ENCODE measurements around the gene LOC101059915.

Gene LOC101059915

DNA sequence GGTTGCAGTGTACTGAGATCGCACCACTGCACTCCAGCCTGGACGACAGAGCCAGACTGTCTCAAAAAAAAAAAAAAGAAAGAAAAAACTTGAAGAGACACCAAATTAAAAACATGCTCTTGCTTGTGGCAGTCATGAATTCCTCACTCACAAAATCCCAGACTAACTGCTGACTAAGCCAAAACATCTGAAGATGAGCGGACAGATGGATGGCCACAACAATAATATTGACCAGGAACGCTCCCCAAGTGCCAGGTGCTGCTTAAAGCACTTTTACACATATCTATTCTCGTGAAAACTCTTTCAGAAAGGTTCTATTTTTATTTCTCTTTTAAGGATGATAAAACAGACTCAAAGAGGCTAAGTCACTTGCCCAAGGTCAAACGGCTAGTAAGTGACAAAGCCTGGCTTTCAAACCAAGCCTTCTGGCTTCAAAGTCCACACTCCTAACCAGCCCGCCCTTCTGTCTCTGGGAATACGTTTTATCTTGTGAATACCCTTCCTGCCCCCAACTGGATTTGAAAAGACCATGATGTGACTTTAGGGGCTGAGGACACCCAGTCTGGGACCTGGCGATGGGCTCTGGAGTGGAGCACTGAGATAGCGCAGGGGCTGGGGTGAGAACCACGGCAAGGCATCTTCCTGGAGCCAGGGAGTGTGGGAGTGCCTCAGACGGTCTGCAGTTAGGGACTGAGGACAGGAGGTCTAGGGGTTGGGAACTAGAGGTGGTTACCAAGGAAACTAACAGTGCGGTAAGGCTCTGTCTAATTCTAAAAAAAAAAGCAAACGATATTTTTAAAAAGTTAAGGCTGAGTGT lies 39.5 kb upstream of the LOC101059915 start:
- Histone ChIP-seq H2AFZ (ENCODE audit: low read length) (no peak overlapping the region), H3K4me2 (ENCODE audit: insufficient read depth, low read length, poor library complexity, severe bottlenecking) (no peak overlapping the region), H2BK12ac (ENCODE audit: low read length) (no peak overlapping the region), H2BK120ac (ENCODE audit: low read depth, low read length) (no peak overlapping the region), H2BK5ac (ENCODE audit: low read length) (no peak overlapping the region), H3K9ac (ENCODE audit: low read depth, low read length, poor library complexity) (no peak overlapping the region), H4K91ac (ENCODE audit: low read depth, low read length, poor library complexity) (no peak overlapping the region), H2BK15ac (ENCODE audit: low read length) (no peak overlapping the region), H3K4ac (ENCODE audit: low read length) (no peak overlapping the region), H4K8ac (ENCODE audit: low read depth, low read length) (no peak overlapping the region), H3K4me3 (ENCODE audit: low read length in 2 of 2) (no peak overlapping the region), H3K36me3 (replicated peaks in 1 of 2; ENCODE audit: control insufficient read depth in 2 of 2, insufficient read depth in 2 of 2, low read length in 2 of 2) (no peaks in the 10 kb centered on the region), H3K4me1 (ENCODE audit: control insufficient read depth in 2 of 2, insufficient read depth in 1 of 2, low read depth in 1 of 2, low read length in 2 of 2) (no peaks in the 10 kb centered on the region), H3K23ac (ENCODE audit: low read depth, low read length, poor library complexity) (no peak overlapping the region), H3K18ac (ENCODE audit: low read length) (no peak overlapping the region), H3K27ac (replicated peaks; ENCODE audit: low read length) (no peak overlapping the region), H3K79me1 (ENCODE audit: low read depth, low read length) (no peaks in the 10 kb centered on the region), H3K9me3 (replicated peaks in 1 of 2; ENCODE audit: control insufficient read depth in 2 of 2, insufficient read depth in 1 of 2, low read depth in 1 of 2, low read length in 2 of 2) (no peaks in the 10 kb centered on the region), H3K14ac (ENCODE audit: low read length) (no peak overlapping the region), H2AK5ac (ENCODE audit: low read depth, low read length) (no peak overlapping the region), H3K27me3 (ENCODE audit: control insufficient read depth in 3 of 3, insufficient read depth in 3 of 3, low read depth in 1 of 3, low read length in 3 of 3) (no peaks in the 10 kb centered on the region)
- DNase-seq (ENCODE audit: low spot score), result no peak
- no CpG with 5 or more reads among the region's 14 CpGs for WGBS, 2 donors (ENCODE audit: extremely low coverage in 2 of 2, insufficient read length in 2 of 2, insufficient replicate concordance in 1 of 2)

DNA sequence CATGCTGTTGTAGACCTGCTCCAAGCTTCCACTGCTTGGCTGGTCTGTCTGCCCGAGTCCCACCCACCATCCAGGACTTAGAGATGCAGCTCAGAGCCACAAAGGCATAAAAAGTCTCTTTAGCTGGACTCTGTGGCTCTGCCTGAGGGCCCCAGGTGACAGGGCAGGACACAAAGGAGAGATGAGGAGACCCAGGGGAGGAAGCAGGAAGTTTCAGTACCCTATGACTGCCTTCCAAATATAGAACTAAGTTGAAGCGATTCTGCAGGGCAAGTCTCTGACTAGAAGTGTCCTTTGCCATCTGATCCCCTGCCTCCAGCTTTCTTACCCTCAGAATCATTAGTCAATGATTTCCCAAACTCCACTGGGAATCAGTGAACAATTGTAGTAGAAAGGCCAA lies 37.9 kb upstream of the LOC101059915 start:
- H3K9me3 ChIP-seq (replicated peaks in 1 of 2; ENCODE audit: control insufficient read depth in 2 of 2, insufficient read depth in 1 of 2, low read depth in 1 of 2, low read length in 2 of 2), result no peaks in the 10 kb centered on the region
- H2BK5ac ChIP-seq (ENCODE audit: low read length), result no peak overlapping the region
- no peak for DNase-seq (ENCODE audit: low spot score)
- no peak overlapping the region for H4K91ac ChIP-seq (ENCODE audit: low read depth, low read length, poor library complexity)
- H3K79me1 ChIP-seq (ENCODE audit: low read depth, low read length), result no peaks in the 10 kb centered on the region
- no peak overlapping the region for H2BK120ac ChIP-seq (ENCODE audit: low read depth, low read length)
- peaks cover 0 to 1% (median 0%) of the 10 kb centered on the region in 3 experiments for H3K27me3 ChIP-seq (ENCODE audit: control insufficient read depth in 3 of 3, insufficient read depth in 3 of 3, low read depth in 1 of 3, low read length in 3 of 3)
- no CpG with 5 or more reads among the region's 2 CpGs for WGBS, 2 donors (ENCODE audit: extremely low coverage in 2 of 2, insufficient read length in 2 of 2, insufficient replicate concordance in 1 of 2)
- no peak overlapping the region for H2BK15ac ChIP-seq (ENCODE audit: low read length)
- no peak overlapping the region for H3K23ac ChIP-seq (ENCODE audit: low read depth, low read length, poor library complexity)
- H2AK5ac ChIP-seq (ENCODE audit: low read depth, low read length), result no peak overlapping the region
- H2BK12ac ChIP-seq (ENCODE audit: low read length), result no peak overlapping the region
- no peak overlapping the region for H3K4me2 ChIP-seq (ENCODE audit: insufficient read depth, low read length, poor library complexity, severe bottlenecking)
- H3K14ac ChIP-seq (ENCODE audit: low read length), result no peak overlapping the region
- H3K27ac ChIP-seq (replicated peaks; ENCODE audit: low read length), result no peak overlapping the region
- no peak overlapping the region for H2AFZ ChIP-seq (ENCODE audit: low read length)
- H3K36me3 ChIP-seq (replicated peaks in 1 of 2; ENCODE audit: control insufficient read depth in 2 of 2, insufficient read depth in 2 of 2, low read length in 2 of 2), result no peaks in the 10 kb centered on the region
- no peak overlapping the region for H3K9ac ChIP-seq (ENCODE audit: low read depth, low read length, poor library complexity)
- H4K8ac ChIP-seq (ENCODE audit: low read depth, low read length), result no peak overlapping the region
- H3K4me3 ChIP-seq (ENCODE audit: low read length in 2 of 2), result no peak overlapping the region
- H3K4me1 ChIP-seq (ENCODE audit: control insufficient read depth in 2 of 2, insufficient read depth in 1 of 2, low read depth in 1 of 2, low read length in 2 of 2), result no peaks in the 10 kb centered on the region
- no peak overlapping the region for H3K18ac ChIP-seq (ENCODE audit: low read length)
- H3K4ac ChIP-seq (ENCODE audit: low read length), result no peak overlapping the region

DNA sequence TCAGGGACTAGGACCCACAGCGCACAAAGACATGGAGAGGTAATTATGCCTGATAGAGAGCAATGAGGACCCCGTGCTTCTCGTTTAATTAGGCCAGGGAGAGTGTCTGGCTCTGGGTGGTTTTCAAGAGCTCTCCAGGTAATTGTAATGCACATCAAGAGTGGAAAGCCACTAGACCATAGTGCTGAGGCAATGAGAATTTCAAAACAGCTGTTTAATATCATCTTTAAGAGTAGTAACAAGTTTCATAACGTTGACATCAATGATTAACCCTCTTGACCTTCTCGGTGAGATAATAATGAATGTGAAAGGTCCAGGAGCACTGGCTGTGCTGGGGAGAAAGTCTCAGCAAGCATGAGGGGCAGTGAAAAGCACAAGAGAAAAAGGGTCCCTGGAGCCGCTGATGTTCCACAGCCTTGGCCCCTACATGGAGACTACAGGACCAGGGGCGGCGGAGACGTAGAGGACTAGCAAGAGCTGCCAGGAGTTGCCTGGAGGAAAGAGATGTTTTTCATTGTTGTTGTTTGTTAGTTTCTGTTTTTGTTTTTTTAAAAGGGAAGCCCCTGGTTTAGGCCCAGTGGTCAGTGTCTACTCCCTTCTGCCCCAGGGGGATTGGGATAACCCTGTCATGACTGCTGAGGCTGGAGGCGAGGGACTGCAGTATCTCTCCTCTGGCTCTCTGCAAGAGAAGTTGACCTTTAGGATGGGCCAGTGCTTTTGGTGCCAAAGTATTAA lies 34.3 kb upstream of the LOC101059915 start:
- Histone ChIP-seq H3K79me1 (ENCODE audit: low read depth, low read length) (no peaks in the 10 kb centered on the region), H4K91ac (ENCODE audit: low read depth, low read length, poor library complexity) (no peak overlapping the region), H4K8ac (ENCODE audit: low read depth, low read length) (no peak overlapping the region), H2BK120ac (ENCODE audit: low read depth, low read length) (no peak overlapping the region), H3K9me3 (replicated peaks in 1 of 2; ENCODE audit: control insufficient read depth in 2 of 2, insufficient read depth in 1 of 2, low read depth in 1 of 2, low read length in 2 of 2) (no peaks in the 10 kb centered on the region), H3K14ac (ENCODE audit: low read length) (no peak overlapping the region), H3K23ac (ENCODE audit: low read depth, low read length, poor library complexity) (no peak overlapping the region), H2BK15ac (ENCODE audit: low read length) (no peak overlapping the region), H2AK5ac (ENCODE audit: low read depth, low read length) (no peak overlapping the region), H3K4ac (ENCODE audit: low read length) (no peak overlapping the region), H2AFZ (ENCODE audit: low read length) (no peak overlapping the region), H3K18ac (ENCODE audit: low read length) (no peak overlapping the region), H3K27ac (replicated peaks; ENCODE audit: low read length) (no peak overlapping the region), H3K4me2 (ENCODE audit: insufficient read depth, low read length, poor library complexity, severe bottlenecking) (no peak overlapping the region), H3K4me1 (ENCODE audit: control insufficient read depth in 2 of 2, insufficient read depth in 1 of 2, low read depth in 1 of 2, low read length in 2 of 2) (no peaks in the 10 kb centered on the region), H2BK12ac (ENCODE audit: low read length) (no peak overlapping the region), H3K36me3 (replicated peaks in 1 of 2; ENCODE audit: control insufficient read depth in 2 of 2, insufficient read depth in 2 of 2, low read length in 2 of 2) (no peaks in the 10 kb centered on the region), H3K4me3 (ENCODE audit: low read length in 2 of 2) (no peak overlapping the region), H3K9ac (ENCODE audit: low read depth, low read length, poor library complexity) (no peak overlapping the region), H3K27me3 (ENCODE audit: control insufficient read depth in 3 of 3, insufficient read depth in 3 of 3, low read depth in 1 of 3, low read length in 3 of 3) (peaks cover 0 to 2% (median 0%) of the 10 kb centered on the region in 3 experiments), H2BK5ac (ENCODE audit: low read length) (no peak overlapping the region)
- no peak for DNase-seq (ENCODE audit: low spot score)
- no CpG with 5 or more reads among the region's 10 CpGs for WGBS, 2 donors (ENCODE audit: extremely low coverage in 2 of 2, insufficient read length in 2 of 2, insufficient replicate concordance in 1 of 2)

DNA sequence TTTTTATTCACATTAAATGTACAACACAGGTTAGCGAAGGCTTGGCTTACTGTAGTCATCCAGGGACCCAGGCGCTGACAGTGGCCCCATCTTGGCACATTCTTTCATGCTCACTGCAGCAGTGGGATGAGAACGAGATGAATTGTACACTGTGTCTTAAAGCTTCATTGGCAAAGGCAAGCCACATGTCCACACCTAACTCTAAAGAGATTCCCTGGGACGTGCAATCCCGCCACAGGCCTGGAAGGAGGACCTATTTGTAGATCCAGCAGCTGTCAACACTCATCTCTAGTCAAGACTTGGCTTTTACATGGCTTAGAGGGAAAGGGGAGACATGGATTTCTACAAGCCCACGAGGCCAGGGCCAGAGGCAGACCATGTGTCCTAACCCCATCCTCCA lies 33.0 kb upstream of the LOC101059915 start:
- H3K4me2 ChIP-seq (ENCODE audit: insufficient read depth, low read length, poor library complexity, severe bottlenecking), result no peak overlapping the region
- H3K27me3 ChIP-seq (ENCODE audit: control insufficient read depth in 3 of 3, insufficient read depth in 3 of 3, low read depth in 1 of 3, low read length in 3 of 3), result peaks cover 0 to 2% (median 0%) of the 10 kb centered on the region in 3 experiments
- H3K27ac ChIP-seq (replicated peaks; ENCODE audit: low read length), result no peak overlapping the region
- no peak overlapping the region for H4K91ac ChIP-seq (ENCODE audit: low read depth, low read length, poor library complexity)
- no peak overlapping the region for H3K18ac ChIP-seq (ENCODE audit: low read length)
- no peaks in the 10 kb centered on the region for H3K9me3 ChIP-seq (replicated peaks in 1 of 2; ENCODE audit: control insufficient read depth in 2 of 2, insufficient read depth in 1 of 2, low read depth in 1 of 2, low read length in 2 of 2)
- no peak overlapping the region for H2AFZ ChIP-seq (ENCODE audit: low read length)
- H3K9ac ChIP-seq (ENCODE audit: low read depth, low read length, poor library complexity), result no peak overlapping the region
- H2BK120ac ChIP-seq (ENCODE audit: low read depth, low read length), result no peak overlapping the region
- H3K79me1 ChIP-seq (ENCODE audit: low read depth, low read length), result no peaks in the 10 kb centered on the region
- H3K36me3 ChIP-seq (replicated peaks in 1 of 2; ENCODE audit: control insufficient read depth in 2 of 2, insufficient read depth in 2 of 2, low read length in 2 of 2), result no peaks in the 10 kb centered on the region
- DNase-seq (ENCODE audit: low spot score), result no peak
- H2BK15ac ChIP-seq (ENCODE audit: low read length), result no peak overlapping the region
- no peak overlapping the region for H2BK5ac ChIP-seq (ENCODE audit: low read length)
- WGBS, 2 donors (ENCODE audit: extremely low coverage in 2 of 2, insufficient read length in 2 of 2, insufficient replicate concordance in 1 of 2), result no CpG with 5 or more reads among the region's 6 CpGs
- no peak overlapping the region for H3K14ac ChIP-seq (ENCODE audit: low read length)
- H2AK5ac ChIP-seq (ENCODE audit: low read depth, low read length), result no peak overlapping the region
- H3K4me1 ChIP-seq (ENCODE audit: control insufficient read depth in 2 of 2, insufficient read depth in 1 of 2, low read depth in 1 of 2, low read length in 2 of 2), result no peaks in the 10 kb centered on the region
- H4K8ac ChIP-seq (ENCODE audit: low read depth, low read length), result no peak overlapping the region
- H3K4ac ChIP-seq (ENCODE audit: low read length), result no peak overlapping the region
- no peak overlapping the region for H2BK12ac ChIP-seq (ENCODE audit: low read length)
- no peak overlapping the region for H3K4me3 ChIP-seq (ENCODE audit: low read length in 2 of 2)
- H3K23ac ChIP-seq (ENCODE audit: low read depth, low read length, poor library complexity), result no peak overlapping the region
